ENCODE measurements around the gene TNFAIP8L2.
"Not testable (repeated sequence)": the region's sequence is repeated elsewhere in the genome, so short reads cannot be mapped to it uniquely, and the experiment has no call there.

TNFAIP8L2 gene

DNA sequence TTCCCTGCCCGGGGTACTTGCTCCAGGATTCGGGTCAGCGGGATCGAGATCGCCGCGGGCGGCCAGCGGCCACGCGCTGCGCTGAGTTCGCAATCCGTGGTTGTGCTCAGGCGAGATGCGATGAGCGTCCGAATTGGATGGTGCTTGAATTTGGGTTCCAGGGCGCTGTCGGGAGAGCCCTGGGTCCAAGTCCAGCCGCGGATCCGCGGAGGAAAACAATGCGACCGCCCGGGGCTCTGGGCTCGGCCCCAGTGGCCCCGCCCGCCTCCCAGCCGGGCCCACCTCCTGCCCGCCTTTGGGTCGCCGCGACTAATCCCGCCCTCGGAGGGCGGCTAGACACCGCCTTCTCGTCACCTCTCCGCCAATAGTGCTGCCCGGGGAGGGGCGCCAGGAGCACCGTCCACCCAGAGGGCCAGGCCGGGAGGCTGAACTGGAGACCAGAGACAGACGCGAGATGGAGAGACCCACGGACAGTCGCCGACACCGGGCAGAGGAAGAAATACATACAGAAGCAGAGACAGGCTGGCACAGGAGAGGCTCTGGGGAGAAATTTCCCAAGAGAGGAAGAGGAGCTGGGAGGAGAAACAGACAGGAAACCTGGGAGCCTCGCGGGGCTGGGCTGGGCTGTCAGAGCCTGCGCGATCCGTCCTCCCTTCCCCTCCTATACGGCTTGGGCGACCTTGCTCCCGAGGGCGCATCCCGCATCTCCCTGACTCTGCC lies 9.9 kb upstream of the TNFAIP8L2 start, which contains the start of gene SEMA6C:
Gene SEMA6C (minus strand): TSS at position 220 of the 720 bp plus-strand sequence. CDS start 4,010 bp downstream, outside the sequence.
- peak; percentile 82 for DNase-seq

DNA sequence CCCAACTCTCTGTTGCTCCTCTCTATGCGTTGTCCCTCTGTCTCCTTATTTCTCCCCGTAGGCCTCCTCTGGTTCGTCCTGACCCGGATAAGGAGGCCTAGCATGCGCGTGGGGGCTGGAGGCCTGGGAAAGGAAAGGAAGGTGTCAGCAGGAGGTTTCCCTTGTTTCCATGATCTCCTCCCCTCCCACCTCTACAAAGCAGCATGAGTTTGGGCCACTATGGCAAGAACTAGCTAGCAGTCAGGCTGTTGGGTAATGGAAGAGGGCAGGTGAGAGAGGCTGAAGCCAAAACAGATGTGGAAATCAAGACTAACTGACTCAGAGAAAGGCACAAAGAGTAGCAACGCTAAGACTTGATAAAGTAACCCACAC lies 9.3 kb upstream of the TNFAIP8L2 start:
- DNase-seq, result no peak

DNA sequence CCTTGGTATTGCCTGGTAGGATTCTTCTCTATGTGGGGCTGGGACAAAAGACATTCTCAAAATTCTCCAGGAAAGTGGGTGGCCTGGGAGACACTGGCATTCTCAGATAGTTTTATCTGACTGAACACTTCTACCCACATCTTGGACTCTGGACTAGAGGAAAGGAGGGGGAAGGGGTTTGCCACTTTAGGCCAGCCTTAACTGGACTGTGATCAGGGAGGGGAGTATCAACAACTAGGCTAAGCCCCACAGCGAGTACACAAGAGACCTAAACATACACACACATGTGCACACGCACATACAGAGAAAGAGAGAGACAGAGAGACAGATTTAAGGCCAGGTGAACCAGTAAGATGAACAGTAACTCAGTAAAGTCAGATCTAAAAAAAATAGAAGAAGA lies 8.8 kb upstream of the TNFAIP8L2 start:
- DNase-seq, result no peak

DNA sequence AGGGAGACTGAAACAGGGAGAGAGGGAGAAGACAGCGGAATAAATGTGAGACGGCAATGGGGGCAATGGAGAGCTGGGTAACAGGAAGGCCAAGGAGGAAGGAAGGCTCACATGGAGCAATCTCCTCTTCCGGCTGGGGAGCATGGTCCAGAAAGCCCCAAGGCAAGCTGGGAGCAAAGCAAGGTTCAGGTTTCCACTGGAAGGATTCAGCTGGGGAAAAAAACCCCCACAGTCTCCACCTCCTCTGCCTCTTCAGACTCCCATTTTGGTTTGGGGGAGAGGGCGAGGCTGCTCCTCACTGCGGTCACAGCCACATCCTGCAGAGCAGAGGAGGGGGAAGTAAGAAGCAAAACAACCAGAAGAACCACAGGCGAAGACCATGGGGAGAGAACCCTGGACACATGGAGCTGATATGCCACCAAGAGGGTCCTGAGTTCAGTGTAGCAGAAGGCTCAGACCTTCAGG lies 650 bp downstream of the TNFAIP8L2 start:
- DNase-seq, result no peak

DNA sequence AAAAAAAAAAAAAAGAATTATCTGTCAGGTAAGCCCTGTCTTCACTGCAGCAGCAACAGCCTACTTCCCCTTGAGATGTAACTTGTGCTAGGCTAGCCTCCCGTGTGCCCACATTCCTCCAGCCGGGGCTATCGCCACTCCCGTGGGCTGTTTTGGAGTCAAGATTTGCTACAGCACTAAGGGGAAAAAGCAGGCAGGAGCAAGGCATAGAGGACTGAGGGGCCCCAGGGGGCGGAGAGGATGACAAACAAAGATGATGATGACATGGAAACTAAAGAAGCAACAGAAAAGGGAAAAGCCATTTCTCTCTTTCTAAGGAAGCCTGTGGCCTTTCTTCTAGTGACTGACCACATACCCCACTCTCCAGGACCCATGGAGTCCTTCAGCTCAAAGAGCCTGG lies 1.9 kb downstream of the TNFAIP8L2 start:
- no peak for DNase-seq

DNA sequence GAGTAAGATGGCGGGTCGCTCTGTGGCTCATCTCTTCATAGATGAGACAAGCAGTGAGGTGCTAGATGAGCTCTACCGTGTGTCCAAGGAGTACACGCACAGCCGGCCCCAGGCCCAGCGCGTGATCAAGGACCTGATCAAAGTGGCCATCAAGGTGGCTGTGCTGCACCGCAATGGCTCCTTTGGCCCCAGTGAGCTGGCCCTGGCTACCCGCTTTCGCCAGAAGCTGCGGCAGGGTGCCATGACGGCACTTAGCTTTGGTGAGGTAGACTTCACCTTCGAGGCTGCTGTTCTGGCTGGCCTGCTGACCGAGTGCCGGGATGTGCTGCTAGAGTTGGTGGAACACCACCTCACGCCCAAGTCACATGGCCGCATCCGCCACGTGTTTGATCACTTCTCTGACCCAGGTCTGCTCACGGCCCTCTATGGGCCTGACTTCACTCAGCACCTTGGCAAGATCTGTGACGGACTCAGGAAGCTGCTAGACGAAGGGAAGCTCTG lies 2.4 kb downstream of the TNFAIP8L2 start:
- no peak for DNase-seq

DNA sequence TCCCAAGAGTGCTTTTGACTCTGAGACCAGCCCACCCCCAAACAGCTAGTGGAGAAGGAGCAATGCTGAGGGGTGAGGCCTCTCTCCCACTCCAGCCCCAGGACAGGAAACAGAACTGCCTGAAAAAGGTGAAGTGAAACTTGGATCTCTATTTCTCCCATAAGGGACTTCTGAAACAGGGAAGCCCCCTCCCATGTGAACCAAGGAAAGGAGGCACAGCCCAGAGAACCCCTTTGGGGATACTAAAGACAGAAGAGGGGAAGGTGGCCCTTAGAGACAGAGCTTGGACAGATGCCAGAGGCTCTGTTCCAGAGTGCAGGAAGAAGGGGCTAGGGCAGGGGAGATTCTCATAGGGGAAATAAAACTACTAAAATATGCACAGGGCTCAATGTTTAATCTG lies 2.9 kb downstream of the TNFAIP8L2 start:
- DNase-seq, result peak; percentile 35

DNA sequence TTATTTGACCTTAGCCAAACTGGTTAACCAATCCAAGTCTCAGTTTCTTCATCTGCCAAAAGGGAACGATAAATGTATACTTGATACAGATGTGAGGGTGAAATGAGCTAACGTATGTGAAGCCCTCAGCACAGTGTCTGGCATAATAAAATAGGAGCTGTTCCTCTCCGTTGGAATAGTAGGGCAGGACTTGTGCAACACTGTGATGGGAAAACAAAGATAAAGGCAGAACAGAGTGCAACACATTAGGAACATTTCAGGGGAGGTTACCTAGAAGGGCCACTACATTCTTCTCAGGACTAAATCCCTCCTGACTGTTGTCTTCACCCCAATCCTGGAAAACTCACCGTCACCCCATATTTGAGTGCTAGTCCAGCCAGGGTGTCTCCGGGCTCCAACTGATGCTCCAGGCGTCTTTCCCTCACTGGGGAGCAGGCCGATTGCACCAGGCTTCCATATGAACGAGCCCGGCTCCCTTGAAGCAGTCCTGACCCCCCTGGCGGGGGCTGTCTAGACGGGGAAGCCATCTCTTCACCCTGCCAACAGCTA lies 8.4 kb downstream of the TNFAIP8L2 start:
- DNase-seq, result no peak

DNA sequence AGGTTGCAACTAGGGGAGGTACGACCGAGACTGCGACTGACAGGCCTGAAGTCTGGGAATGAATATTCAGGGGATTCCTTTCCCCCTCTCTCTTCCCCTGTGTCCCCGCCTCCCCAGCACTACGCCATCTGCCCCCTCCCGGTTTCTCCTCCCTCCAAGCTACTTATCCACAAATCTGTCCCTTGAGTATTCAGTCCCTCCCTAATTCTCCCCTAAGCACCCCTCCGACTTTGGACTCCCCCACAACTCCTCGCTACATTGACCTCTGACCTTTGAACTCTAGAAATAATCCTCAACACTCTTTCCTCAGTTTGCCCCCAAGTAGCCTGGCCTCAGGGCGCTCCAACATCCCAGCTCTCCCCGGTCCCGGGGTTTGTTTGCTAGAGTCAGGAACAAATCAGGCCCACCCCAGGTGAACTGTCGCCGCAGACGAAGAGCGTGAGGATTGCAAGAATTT lies 8.9 kb downstream of the TNFAIP8L2 start:
- peak; percentile 92 for DNase-seq

DNA sequence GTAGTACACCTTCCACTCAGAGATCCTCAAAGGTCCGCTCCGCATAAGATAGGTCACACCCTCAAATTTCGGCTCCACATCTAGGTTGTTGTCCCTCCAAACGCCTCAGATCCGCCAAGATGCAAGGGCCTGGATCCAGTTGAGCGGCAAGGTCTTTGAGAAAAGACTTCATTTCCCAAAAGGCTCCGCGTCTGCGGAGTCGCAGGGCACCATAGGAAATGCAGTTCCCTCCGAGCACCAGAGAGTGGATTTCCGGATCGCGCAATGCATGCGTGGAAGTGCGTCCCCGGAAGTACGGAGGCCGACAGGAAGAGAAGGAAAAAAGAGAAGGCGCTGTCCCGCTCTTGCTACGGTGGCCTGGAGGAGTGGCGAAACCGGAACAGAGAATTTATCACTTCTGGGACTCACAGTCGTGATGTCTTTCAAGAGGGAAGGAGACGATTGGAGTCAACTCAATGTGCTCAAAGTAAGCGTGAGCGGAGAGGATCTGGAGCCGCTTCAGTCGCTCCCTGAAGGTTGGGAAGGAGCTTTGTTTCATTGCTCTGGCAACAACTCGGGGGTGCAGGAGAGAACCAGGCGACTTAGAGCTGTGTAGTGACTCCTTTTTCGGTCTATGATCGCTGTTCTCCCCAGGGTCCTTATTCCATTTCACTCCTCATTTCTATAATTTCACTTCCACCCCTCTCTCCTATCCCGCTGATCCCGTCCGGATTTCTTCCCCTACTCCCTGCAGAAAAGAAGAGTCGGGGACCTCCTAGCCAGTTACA lies 9.5 kb downstream of the TNFAIP8L2 start, which contains the start of the genes LYSMD1 and SCNM1:
Gene LYSMD1 (minus strand): TSS at position 165 of the 767 bp plus-strand sequence. CDS start 644 bp downstream, outside the sequence.
Gene SCNM1 (plus strand): TSS at position 407 of the 767 bp plus-strand sequence. CDS start 9 bp downstream, at position 416.
- DNase-seq, result peak; percentile 99

DNA sequence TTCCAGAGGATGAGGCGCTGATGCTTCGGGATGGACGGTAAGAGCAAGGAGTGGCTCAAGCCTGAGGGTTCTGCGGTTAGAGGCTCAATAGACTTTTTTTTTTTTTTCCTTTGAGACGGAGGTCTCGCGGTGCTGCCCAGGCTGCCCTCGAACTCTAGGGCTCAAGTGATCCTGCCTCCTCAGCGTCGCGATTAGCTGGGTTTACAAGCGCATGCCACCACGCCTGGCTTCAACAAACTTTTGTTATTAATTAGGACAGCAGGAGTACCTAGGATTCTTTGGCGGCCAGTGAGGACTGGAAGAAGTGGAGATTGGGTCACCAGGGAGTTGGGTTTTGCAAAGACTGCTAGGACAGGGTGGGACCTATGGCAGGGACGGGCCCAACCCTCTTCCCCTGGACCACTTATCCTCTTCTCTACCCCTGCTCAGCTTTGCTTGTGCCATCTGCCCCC lies 10.1 kb downstream of the TNFAIP8L2 start:
- no peak for DNase-seq

DNA sequence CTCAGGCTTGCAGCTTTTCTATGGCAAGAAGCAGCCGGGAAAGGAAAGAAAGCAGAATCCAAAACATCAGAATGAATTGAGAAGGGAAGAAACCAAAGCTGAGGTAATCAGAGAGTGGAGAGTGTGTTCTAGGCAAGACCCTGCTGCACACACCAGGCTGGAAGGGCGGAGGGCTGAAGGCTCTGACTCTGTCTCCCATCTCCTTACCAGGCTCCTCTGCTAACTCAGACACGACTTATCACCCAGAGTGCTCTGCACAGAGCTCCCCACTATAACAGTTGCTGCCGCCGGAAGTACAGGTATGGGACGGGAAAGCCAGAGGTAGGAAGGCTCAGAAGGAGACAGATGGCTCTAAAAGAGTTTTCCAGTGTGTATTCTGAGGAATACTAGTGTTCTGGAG lies 10.7 kb downstream of the TNFAIP8L2 start:
- DNase-seq, result no peak

DNA sequence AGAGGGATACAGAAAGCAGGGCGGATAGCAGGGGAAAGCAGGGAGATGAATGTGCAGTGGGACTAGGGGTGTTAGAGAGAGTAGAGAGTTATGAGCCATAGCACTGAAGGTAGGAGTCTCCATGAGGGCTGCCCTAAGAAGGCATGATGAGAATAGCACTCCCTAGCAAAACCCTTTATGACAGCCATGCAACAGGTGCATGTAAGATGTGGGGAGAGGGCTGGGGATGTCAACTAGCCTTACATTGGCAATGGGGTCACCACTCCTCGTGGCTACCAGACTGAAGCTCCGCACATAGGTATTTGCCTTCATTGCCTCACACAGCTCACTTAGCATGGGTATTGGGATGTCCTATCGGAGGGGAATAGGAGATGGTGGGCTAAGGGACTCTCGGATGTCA lies 14.7 kb downstream of the TNFAIP8L2 start:
- no peak for DNase-seq

DNA sequence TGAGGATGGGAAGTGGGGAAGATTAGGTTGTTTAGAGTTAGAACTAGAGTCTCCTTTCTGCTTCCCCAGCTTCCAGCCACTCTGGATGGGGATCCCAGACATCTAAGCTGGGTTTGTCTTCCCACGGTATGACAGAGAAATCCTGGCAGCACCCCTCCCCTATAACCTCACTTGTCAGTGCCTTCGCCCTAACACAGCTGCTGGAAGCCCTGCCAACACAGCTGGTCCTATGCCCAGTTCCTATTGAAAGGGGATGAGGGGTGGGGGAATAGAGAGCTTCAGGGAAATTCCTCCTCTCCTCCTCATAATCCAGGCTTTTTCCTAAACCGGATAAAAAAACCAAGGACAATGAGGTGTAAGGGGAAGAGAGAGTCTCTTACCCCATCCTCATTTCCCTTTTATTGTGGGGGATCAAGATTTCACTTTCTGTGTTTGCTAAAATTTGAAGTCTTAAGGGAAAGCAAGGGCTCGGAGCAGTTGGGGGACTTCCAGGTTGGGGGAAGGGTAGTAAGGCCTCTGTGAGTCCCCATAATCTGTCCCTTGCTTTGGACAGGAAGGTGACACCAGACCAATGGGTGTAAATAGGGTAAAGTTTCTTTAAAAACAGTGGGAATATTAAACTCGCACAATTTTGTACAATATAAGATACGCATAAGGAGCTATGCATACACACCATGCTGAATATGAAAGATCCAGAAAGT lies 18.7 kb downstream of the TNFAIP8L2 start:
- DNase-seq, result no peak

DNA sequence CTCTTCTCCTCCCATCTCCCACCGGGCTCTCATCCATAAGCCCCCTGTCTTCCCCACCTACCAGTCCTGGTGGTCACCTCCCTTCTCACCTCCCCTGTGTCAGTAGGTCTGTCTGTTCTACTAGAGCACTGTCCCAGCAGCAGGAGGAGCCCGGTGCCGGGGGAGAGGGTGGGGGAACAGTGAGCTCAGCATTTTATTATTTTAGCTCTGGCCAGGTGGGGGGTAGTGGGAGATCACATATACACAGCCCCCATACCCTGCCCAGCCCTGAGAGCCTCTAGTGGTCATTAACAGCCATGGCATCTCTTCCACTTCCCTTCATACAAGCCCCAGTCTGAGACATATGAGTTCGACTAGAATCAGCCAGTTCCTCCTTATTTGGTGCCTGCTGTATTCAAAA lies 19.4 kb downstream of the TNFAIP8L2 start, which contains the start of gene TMOD4:
Gene TMOD4 (minus strand): TSS at position 119 of the 400 bp plus-strand sequence. CDS start 1,106 bp downstream, outside the sequence.
- peak; percentile 7 for DNase-seq

DNA sequence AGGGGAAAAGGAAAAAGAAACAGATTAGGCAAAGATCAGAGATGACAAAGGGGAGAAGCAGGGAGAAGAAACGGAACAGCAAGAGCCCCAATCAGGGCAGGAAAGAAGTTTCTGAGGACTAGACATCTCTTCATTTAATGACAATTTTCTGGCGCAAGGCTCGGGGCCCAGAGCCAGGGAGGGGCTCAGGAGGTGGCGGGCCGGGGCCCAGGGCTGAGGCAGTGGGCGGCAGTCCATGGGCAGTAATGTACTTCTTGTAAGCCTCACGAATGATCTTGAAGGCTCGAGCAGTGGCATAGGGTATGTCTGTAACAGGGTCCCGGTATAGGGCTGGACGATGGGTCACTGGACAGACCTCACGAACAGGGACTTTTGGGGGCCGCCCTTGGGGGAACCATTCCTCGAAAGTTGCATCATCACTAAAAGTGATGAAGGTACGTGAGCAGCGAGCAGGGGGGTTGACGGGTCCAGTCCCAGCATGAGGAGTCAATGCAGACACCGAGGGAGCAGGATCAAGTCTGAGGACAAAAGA lies 20.1 kb downstream of the TNFAIP8L2 start:
- no peak for DNase-seq

DNA sequence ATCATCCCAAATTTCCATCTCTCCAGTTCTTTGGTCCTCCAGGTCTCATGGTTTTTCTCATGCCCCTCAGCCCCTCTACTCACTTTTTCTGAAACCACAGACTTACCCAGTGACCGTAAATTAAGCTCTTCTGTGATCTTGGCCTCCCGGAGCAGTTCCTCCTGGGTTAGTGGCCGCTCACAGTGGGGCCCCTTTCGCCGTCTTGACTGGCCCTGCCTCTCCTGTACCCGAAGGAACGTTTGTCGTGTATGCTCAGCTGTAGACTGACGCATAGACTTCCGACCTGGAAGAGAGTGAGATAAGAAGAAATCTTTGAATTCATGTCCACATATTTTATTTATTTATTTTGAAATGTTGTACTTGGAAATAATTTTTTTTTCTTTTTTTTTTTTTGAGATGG lies 27.8 kb downstream of the TNFAIP8L2 start:
- DNase-seq, result no peak

DNA sequence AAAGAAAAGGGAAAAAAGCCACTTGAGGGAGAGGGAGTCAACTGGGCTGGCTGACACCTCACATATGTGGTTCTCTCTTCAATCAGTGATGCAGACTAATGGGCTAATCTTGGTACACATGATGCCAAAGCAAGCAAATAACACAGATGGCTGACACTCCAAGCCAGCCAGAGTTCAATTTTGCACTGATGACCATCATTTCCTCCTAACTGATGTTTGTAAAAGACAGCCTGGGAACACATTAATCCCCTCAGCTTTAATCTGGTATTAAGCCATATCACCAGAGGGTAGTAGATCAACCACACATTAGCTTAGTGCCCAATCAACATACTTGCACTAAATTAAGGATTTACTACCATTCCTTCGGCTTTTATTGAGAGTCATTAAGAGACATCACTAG lies 30.8 kb downstream of the TNFAIP8L2 start:
- DNase-seq, result peak; percentile 32

DNA sequence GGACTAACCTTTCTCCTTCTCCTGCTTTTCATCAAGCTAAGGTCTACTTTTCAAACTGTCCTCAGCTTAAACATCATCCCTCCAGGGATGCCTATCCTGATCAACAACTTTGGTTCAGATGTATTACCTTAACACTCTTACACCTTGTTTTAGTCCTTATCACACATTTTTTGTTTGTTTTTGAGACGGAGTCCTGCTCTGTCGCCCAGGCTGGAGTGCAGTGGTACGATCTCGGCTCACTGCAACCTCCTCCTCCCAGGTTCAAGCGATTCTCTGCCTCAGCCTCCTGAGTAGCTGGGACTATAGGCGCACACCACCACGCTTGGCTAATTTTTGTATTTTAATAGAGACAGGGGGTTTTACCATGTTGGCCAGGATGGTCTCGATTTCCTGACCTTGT lies 32.2 kb downstream of the TNFAIP8L2 start:
- DNase-seq, result not testable (repeated sequence)

DNA sequence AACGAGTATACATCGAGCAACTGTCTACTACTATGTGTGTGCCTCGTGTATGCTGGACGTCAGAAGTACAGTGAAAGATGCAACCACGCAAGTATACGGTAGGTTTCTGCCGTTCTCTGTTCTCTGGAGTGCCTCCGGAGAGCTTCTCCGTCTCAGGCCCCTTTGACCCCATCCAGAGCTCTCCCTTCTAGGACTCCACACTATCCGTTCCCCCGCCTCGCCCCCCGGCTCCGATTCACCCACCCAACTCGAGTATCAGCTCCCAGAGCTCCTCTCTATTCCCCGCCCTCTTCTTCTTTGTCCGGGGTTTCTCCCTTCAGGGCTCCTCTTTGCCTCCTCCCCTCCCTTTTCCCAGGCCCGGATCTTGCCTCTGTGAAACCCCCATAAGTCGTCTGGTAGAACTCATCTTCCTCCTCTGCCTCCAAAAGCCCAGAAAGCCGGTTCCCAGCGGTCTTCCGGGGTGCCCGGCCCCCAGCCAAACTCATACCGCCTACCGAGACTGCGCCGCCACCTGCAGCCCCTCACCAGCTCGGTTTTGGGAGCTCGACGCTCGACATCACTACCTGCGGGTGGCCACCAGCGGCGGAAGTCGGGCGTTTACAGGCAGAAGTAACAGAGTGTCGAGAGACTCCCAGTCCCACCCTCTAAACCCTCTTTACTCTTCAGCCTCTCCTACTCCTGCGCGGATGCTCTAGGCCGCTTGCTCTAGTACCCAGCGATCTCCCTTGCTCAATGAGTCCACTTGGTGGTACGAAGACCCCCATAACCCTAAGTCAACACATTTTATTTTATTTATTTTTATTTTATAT lies 33.4 kb downstream of the TNFAIP8L2 start, which contains the start of gene VPS72:
Gene VPS72 (minus strand): TSS at position 561 of the 809 bp plus-strand sequence. CDS start 76 bp downstream, at position 485.
- DNase-seq, result peak; percentile 96

DNA sequence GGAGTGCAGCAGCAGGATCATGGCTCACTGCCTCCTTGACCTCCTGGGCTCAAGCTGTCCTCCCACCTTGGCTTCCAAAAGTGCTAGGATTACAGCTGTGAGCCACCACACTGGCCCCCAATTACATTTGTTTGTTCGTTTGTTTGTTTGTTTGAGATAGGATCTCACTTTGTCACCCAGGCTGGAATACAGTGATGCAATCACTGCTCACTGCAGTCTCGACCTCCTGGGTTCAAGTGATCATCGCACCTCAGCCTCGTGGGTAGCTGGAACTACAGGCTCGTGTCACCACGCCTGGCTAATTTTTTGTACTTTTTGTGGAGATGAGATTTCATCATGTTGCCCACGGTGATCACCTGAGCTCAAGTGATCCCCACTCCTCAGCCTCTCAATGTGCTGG lies 35.6 kb downstream of the TNFAIP8L2 start:
- DNase-seq, result no peak
